ENCODE data around the gene PDPK1. TPM values are rescaled to one million over a fixed set of nuclear protein-coding genes. Genes with fewer than 3 reads are reported as not detected.

Gene PDPK1
- total RNA-seq, 2 experiments from 2014 or later, result 14.4 to 40.6 TPM

DNA sequence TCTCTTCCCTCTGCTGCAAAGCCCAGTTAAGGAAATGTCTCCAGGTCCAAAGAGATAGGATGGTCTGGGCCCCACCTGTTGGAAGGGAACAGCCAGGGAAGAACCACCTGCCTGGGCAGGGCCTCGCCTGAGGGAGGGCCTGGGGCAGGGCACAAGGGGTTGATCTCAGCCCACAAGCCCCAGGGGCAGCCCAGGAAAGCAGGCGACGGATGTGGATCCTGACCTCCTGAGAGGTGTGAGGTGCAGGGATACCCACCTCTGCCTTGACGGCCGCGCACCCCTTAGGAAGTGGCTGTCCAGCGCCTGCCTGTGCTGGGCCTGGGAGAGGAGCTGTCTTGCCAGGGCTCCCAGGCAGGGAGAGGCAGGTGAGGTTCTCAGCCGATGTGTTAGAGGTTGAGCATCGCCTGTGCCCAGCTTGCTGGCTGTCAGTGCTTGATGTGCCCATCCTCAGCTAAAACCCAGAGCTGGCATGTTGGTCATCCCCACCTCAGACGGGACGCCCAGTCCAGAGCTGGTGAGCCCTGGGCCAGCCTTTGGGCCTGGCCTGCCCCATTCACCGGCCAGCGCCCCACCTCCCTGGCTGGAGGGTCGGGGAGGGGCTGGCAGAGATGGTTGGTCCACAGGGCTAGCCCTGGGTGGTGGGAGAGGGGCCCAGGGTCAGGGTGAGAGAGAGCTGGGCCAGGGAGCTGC, 7.0 kb upstream of the PDPK1 start:
- CTCF ChIA-PET (ENCODE audit: unreplicated experiment), result no interaction called here
- Histone ChIP-seq H3K4me2 (ENCODE audit: low read length) (peak overlapping the region; percentile 76), H2AFZ (ENCODE audit: low read length) (no peak overlapping the region), H4K20me1 (ENCODE audit: insufficient read depth, low read length) (no peaks in the 10 kb centered on the region), H3K9me2 (ENCODE audit: insufficient read depth, low read length) (no peaks in the 10 kb centered on the region), H3K4me3 (ENCODE audit: low read depth, low read length, poor library complexity, severe bottlenecking) (no peak overlapping the region), H3K27ac (ENCODE audit: low read depth, low read length, poor library complexity, severe bottlenecking) (peak overlapping the region; percentile 10), H3K36me3 (ENCODE audit: insufficient read depth, low read length) (peaks cover 17% of the 10 kb centered on the region), H3K4me1 (ENCODE audit: insufficient read depth, low read length, poor library complexity, severe bottlenecking) (peaks cover 18% of the 10 kb centered on the region), H3K79me2 (ENCODE audit: insufficient read depth, low read depth, low read length) (no peaks in the 10 kb centered on the region), H3K9me3 (ENCODE audit: low read length) (no peaks in the 10 kb centered on the region)
- DNase-seq (ENCODE audit: low spot score), result no peak
- TF ChIP-seq, protein P1, sequence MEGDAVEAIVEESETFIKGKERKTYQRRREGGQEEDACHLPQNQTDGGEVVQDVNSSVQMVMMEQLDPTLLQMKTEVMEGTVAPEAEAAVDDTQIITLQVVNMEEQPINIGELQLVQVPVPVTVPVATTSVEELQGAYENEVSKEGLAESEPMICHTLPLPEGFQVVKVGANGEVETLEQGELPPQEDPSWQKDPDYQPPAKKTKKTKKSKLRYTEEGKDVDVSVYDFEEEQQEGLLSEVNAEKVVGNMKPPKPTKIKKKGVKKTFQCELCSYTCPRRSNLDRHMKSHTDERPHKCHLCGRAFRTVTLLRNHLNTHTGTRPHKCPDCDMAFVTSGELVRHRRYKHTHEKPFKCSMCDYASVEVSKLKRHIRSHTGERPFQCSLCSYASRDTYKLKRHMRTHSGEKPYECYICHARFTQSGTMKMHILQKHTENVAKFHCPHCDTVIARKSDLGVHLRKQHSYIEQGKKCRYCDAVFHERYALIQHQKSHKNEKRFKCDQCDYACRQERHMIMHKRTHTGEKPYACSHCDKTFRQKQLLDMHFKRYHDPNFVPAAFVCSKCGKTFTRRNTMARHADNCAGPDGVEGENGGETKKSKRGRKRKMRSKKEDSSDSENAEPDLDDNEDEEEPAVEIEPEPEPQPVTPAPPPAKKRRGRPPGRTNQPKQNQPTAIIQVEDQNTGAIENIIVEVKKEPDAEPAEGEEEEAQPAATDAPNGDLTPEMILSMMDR (conservative IDR thresholded peaks at IDR 0.05; ENCODE audit: low read length), result no peak
- no peak for TF ChIP-seq EZH2phosphoT487 (IDR thresholded peaks at IDR 0.05; ENCODE audit: borderline replicate concordance, low read depth, low read length)
- POLR2A ChIA-PET, result interaction anchor here (1.0 kb wide), 1 partner anchor 11 kb away, joined by 6 read pairs; the partner anchor contains the start of gene AMDHD2
- no TSS peak for BruUV-seq (replicated peaks)
- intact Hi-C loops (cut with micrococcal nuclease; ENCODE audit: unreplicated experiment), result loop anchor here (10.0 kb wide), 2 partner anchors 144 to 224 kb away; partner anchors contain the start of gene SRRM2

DNA sequence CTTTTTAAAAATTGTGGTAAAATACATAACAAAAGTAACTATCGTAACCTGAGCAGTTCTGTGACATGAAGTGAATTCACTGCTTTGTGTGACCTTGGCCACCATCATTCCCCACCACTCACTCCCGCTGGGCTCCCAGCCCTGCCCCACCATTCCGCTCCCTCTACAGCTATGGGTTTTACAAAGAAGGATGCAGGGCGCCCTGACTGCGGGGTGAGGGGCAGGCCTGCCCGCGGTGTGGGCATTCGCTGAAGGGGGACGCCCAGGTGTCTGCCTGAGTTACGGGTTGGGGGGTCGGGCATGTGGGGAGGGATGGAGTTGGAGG, 6.5 kb upstream of the PDPK1 start, which contains the start of gene CEMP1:
Gene CEMP1, minus strand, starts transcription at position 38 of the 325 bp plus-strand sequence. CDS start 335 bp downstream, outside the sequence.
- intact Hi-C loops (cut with micrococcal nuclease; ENCODE audit: unreplicated experiment), result loop anchor here (10.0 kb wide), 2 partner anchors 143 to 223 kb away; partner anchors contain the start of gene SRRM2
- peak within 1 kb of the TSS; percentile 99 for H3K4me2 ChIP-seq (ENCODE audit: low read length)
- no TSS peak for BruUV-seq (replicated peaks)
- DNase-seq (ENCODE audit: low spot score), result no peak
- no peaks in the 10 kb centered on the region for H3K9me2 ChIP-seq (ENCODE audit: insufficient read depth, low read length)
- H3K9me3 ChIP-seq (ENCODE audit: low read length), result no peaks in the 10 kb centered on the region
- TF ChIP-seq EZH2phosphoT487 (IDR thresholded peaks at IDR 0.05; ENCODE audit: borderline replicate concordance, low read depth, low read length), result no peak
- TF ChIP-seq, protein P1 (conservative IDR thresholded peaks at IDR 0.05; ENCODE audit: low read length), result no peak
- H3K79me2 ChIP-seq (ENCODE audit: insufficient read depth, low read depth, low read length), result no peaks in the 10 kb centered on the region
- peak within 1 kb of the TSS; percentile 82; the same call in 1 of the 2 replicates for H2AFZ ChIP-seq (ENCODE audit: low read length)
- H3K36me3 ChIP-seq (ENCODE audit: insufficient read depth, low read length), result peaks cover 17% of the 10 kb centered on the region
- no peaks in the 10 kb centered on the region for H4K20me1 ChIP-seq (ENCODE audit: insufficient read depth, low read length)
- ChIA-PET CTCF (ENCODE audit: unreplicated experiment) (no interaction called here), POLR2A (interaction anchor here (1.0 kb wide), 1 partner anchor 11 kb away, joined by 6 read pairs; the partner anchor contains the start of gene AMDHD2)
- H3K4me3 ChIP-seq (ENCODE audit: low read depth, low read length, poor library complexity, severe bottlenecking), result peak within 1 kb of the TSS; percentile 70
- peaks cover 18% of the 10 kb centered on the region for H3K4me1 ChIP-seq (ENCODE audit: insufficient read depth, low read length, poor library complexity, severe bottlenecking)
- H3K27ac ChIP-seq (ENCODE audit: low read depth, low read length, poor library complexity, severe bottlenecking), result peak within 1 kb of the TSS; percentile 69

Data from OCI-LY7 (cell line).